Memory B cell (primary cell): ENCODE results near the gene FREM1.

Experiments
- ATAC-seq: fragments of 150-1000 bp; cut with Tn5 transposase; 2 replicates; pipeline ENCODE4 v1.10.0; 2021; ENCODE audit warnings: low read depth, mild to moderate bottlenecking, moderate library complexity
- DNase-seq, 2 donors: peaks; one replicate each; pipeline ENCODE4 v3.0.0; 2022; ENCODE audit warnings: low spot score in 2 of 2
- H3K27ac Mint-ChIP-seq: one replicate; pipeline ENCODE4 v1.8.0; 2022; ENCODE audit warnings: mild to moderate bottlenecking, moderate library complexity, mixed read lengths
- H3K27me3 Mint-ChIP-seq: one replicate; pipeline ENCODE4 v1.8.0; 2022; ENCODE audit warnings: mixed read lengths
- H3K36me3 Mint-ChIP-seq: one replicate; pipeline ENCODE4 v1.8.0; 2022; ENCODE audit warnings: mild to moderate bottlenecking, mixed read lengths
- H3K4me1 Mint-ChIP-seq: one replicate; pipeline ENCODE4 v1.8.0; 2022; ENCODE audit warnings: mixed read lengths
- H3K4me3 Mint-ChIP-seq: one replicate; pipeline ENCODE4 v1.8.0; 2022; ENCODE audit warnings: mild to moderate bottlenecking, moderate library complexity, mixed read lengths
- H3K9me3 Mint-ChIP-seq: one replicate; pipeline ENCODE4 v1.8.0; 2022; ENCODE audit warnings: mixed read lengths

Gene FREM1

GRCh38 chr9:14903040-14903439 lies 7.2 kb downstream of the FREM1 start:
- Mint-ChIP-seq H3K27ac (no peak overlapping the region), H3K4me3 (no peak overlapping the region), H3K27me3 (no peaks in the 10 kb centered on the region), H3K4me1 (no peaks in the 10 kb centered on the region), H3K9me3 (peaks cover 2% of the 10 kb centered on the region), H3K36me3 (no peaks in the 10 kb centered on the region)
- ATAC-seq (no peak), DNase-seq (no peak)

DNA sequence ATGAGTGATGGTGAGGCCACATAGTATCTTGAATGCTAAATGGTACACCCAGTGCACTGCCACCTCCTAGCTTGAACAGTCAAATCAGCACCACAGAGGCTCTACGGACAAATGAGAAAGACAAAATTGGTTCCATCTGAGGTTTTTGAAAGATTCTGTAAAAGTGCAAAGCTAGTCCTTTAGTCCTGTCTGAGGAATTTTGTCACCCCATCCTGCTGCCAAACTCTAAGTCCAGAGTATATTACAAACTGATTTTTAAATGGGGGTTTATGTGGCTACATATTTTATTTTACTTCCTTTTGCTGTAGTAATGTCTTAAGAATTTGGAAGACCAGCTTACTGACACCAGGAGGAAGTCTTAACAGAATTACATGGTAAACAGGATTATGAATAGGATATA lies 7.7 kb downstream of the FREM1 start:
- H3K4me3 Mint-ChIP-seq: no peak overlapping the region
- peaks cover 2% of the 10 kb centered on the region for H3K9me3 Mint-ChIP-seq
- H3K36me3 Mint-ChIP-seq: no peaks in the 10 kb centered on the region
- ATAC-seq (no peak), DNase-seq (no peak)
- H3K27ac Mint-ChIP-seq: no peak overlapping the region
- H3K27me3 Mint-ChIP-seq: no peaks in the 10 kb centered on the region
- H3K4me1 Mint-ChIP-seq: no peaks in the 10 kb centered on the region

DNA sequence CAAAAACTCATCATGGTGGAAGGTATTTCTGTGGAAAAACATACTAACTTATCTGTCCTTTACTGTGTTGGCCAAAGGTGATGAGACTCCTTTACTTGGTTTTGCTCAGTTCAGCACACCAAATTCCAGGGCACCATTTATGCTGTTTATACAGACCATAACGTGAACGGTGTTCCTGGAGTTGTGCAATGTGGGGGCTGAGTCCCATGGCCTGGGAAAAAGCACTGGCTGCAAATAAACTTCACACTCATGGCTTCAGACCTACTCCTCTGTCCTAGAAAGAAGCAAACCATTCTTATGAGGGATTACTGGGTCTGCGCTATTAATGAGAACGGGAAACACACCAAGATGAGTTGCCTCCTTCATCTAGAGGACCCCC lies 10.4 kb downstream of the FREM1 start:
- Mint-ChIP-seq H3K36me3 (no peaks in the 10 kb centered on the region), H3K27ac (no peak overlapping the region), H3K4me3 (no peak overlapping the region), H3K9me3 (peaks cover 1% of the 10 kb centered on the region), H3K4me1 (no peaks in the 10 kb centered on the region), H3K27me3 (no peaks in the 10 kb centered on the region)
- no peak for DNase-seq
- no peak for ATAC-seq

DNA sequence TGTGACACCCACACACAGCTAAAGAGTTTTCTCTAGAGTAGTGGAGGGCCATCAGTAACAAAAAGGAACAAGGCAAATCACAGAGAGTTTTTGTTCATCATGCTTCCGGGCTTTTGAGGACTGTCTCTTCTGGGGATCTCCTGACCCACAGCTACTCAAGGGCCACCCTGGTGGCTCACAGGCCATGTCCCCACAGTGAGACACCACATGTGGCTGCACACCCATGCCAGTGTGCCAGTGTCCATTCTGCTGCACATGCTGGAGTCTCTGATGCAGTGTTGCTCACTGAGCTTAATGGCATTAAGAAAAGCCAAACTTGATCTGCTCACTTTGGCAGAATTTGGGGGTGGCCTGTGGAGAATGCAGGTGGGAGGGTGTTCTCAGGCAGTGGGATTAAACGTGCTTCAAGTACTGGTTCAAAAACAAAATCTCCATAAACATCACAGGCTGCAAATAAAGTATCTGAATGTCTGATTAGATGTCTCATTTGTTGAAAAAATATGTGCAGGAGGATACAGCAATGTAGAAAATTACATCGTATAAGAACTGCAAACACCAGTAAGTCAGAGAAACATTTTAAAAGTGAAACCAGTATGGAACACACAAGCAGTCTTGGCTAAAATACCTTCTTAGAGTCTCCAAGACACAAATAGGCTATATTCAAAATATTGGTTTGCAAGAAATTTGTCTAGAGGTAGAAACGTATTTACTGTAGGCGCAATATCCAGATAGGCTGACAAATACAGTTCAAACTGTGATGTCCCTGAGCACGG lies 11.0 kb downstream of the FREM1 start:
- Mint-ChIP-seq H3K9me3 (no peaks in the 10 kb centered on the region), H3K27ac (no peak overlapping the region), H3K4me1 (no peaks in the 10 kb centered on the region), H3K27me3 (no peaks in the 10 kb centered on the region), H3K36me3 (no peaks in the 10 kb centered on the region), H3K4me3 (no peak overlapping the region)
- DNase-seq: no peak
- no peak for ATAC-seq

- DNase-seq: no peak
- no peak overlapping the region for H3K4me3 Mint-ChIP-seq
- H3K4me1 Mint-ChIP-seq: no peaks in the 10 kb centered on the region
- no peak overlapping the region for H3K27ac Mint-ChIP-seq
- no peaks in the 10 kb centered on the region for H3K9me3 Mint-ChIP-seq
- H3K27me3 Mint-ChIP-seq: no peaks in the 10 kb centered on the region
- no peak for ATAC-seq
- H3K36me3 Mint-ChIP-seq: no peaks in the 10 kb centered on the region
Observed at GRCh38 chr9:14895806-14896205, 14.4 kb downstream of the FREM1 start.

DNA sequence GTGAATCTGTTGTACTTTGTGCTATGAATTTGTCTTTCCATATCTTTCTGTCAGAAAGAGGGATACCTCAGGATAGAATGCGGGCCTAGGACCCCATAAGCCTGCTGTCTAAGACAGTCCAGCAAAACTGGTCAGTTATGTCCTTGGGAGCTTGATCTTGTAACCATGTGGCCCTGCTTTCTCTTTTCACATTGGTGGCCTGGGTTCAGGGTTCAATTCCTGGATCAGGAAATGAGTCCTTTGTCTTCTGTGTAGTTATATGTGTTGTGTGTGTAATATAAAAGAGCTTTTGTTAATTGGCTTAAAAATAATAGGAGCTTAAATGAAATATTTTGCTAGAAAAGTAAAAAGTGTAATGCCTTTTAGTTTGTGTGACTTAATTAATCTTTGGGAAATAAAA lies 16.9 kb downstream of the FREM1 start:
- Mint-ChIP-seq H3K9me3 (no peaks in the 10 kb centered on the region), H3K4me1 (no peaks in the 10 kb centered on the region), H3K36me3 (no peaks in the 10 kb centered on the region), H3K4me3 (no peak overlapping the region), H3K27ac (no peak overlapping the region), H3K27me3 (no peaks in the 10 kb centered on the region)
- DNase-seq (no peak), ATAC-seq (no peak)

- Mint-ChIP-seq H3K27me3 (no peaks in the 10 kb centered on the region), H3K4me3 (no peak overlapping the region), H3K36me3 (no peaks in the 10 kb centered on the region), H3K27ac (no peak overlapping the region), H3K9me3 (no peaks in the 10 kb centered on the region), H3K4me1 (no peaks in the 10 kb centered on the region)
- no peak for ATAC-seq
- no peak for DNase-seq
Observed at GRCh38 chr9:14891332-14891731, 18.9 kb downstream of the FREM1 start.

- no peaks in the 10 kb centered on the region for H3K4me1 Mint-ChIP-seq
- no peaks in the 10 kb centered on the region for H3K36me3 Mint-ChIP-seq
- H3K4me3 Mint-ChIP-seq: no peak overlapping the region
- ATAC-seq: no peak
- H3K9me3 Mint-ChIP-seq: no peaks in the 10 kb centered on the region
- H3K27ac Mint-ChIP-seq: no peak overlapping the region
- peaks cover 1% of the 10 kb centered on the region for H3K27me3 Mint-ChIP-seq
- DNase-seq: no peak
Observed at GRCh38 chr9:14889451-14889850, 20.8 kb downstream of the FREM1 start.

DNA sequence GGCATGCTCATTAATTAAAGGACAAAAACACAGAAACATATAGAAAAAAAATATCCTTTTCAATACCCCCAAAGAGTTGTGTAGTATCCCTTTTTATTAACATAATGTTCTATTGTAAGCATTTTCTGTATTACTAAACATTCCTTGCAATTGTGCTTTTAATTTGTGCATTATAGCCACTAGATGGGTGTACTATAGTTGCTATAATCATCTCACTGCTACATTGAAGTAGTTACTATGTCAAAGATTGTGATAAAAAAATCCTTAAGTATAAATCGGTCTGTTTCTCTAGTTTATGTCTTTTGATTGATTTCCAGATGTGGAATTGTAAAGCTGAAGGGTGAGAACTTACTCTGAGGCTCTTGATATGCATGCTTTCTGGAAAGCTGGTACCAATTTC lies 21.4 kb downstream of the FREM1 start:
- Mint-ChIP-seq H3K27me3 (peaks cover 1% of the 10 kb centered on the region), H3K9me3 (no peaks in the 10 kb centered on the region), H3K4me1 (no peaks in the 10 kb centered on the region), H3K4me3 (no peak overlapping the region), H3K27ac (no peak overlapping the region), H3K36me3 (no peaks in the 10 kb centered on the region)
- DNase-seq (no peak), ATAC-seq (no peak)

DNA sequence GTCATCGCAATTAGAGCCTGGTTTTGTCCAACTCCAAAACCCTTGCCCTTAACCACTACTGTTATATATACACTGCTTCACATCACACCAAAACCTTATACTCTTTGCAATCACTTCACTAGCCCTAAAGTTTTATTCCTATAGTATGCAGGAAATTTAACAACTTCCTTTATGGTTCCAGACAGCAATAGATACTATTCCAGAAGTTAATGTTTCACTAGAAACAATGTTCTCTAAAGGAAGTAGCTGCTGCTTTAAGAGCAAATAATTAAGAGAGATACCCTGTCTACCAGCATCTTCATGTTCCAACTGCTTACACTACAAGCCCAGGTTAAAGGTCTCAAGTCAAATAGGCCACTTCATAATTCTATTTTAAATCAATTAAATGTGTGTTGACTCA lies 22.0 kb downstream of the FREM1 start:
- no peak for DNase-seq
- no peaks in the 10 kb centered on the region for H3K4me1 Mint-ChIP-seq
- H3K4me3 Mint-ChIP-seq: no peak overlapping the region
- no peaks in the 10 kb centered on the region for H3K9me3 Mint-ChIP-seq
- no peak for ATAC-seq
- no peaks in the 10 kb centered on the region for H3K36me3 Mint-ChIP-seq
- peaks cover 1% of the 10 kb centered on the region for H3K27me3 Mint-ChIP-seq
- H3K27ac Mint-ChIP-seq: no peak overlapping the region

DNA sequence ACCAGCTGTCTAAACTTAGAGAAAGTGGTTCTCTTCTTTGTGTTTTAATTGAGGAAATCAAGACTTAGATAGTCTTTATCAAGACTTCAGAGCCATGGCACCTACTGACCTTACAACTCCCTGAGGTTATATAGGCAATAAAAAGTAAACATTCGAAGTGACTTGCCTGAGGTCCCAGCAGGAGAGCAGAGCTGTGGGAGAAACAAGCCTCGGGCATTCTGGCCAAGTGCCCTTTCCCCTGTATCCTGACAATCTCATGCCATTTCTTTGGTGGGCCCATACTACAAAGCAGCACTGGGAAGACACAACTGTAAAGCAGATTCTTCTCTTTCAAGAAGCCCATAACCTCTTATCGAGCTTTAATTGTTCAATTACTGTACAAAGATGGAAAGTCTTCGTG lies 23.1 kb downstream of the FREM1 start:
- DNase-seq (no peak), ATAC-seq (no peak)
- Mint-ChIP-seq H3K9me3 (no peaks in the 10 kb centered on the region), H3K4me3 (no peak overlapping the region), H3K4me1 (no peaks in the 10 kb centered on the region), H3K27me3 (peaks cover 1% of the 10 kb centered on the region), H3K36me3 (no peaks in the 10 kb centered on the region), H3K27ac (no peak overlapping the region)

DNA sequence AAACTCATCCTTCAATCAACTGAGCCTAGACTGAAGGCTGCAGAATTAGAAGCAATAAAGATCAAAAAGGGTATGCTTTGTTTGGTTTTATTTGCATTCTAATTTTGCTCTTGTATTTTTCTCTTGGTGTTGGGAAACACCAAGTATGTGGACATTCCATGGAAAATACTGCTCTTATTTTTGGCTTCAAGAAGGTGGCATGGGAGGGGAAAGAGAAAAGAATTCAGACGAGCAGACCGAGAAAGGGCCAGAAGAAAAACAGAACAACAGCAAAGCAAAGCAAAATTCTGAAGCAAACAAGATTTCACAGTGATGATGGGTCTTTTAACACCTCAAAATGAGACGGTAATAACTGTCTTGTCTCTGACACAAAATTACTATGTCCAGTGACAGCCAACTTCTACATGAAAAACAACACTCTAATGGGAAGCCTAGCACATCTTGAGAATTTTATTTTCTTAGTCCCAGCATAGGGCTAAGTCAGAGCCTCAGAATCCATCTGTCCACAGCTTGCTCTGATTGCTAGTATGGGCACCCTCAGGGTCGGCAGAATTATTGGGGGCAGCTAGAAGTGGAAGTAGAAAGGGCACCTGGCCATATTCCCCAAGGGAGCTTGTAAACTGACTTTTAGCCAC lies 26.8 kb downstream of the FREM1 start:
- H3K4me3 Mint-ChIP-seq: no peak overlapping the region
- peaks cover 5% of the 10 kb centered on the region for H3K27me3 Mint-ChIP-seq
- no peak for DNase-seq

DNA sequence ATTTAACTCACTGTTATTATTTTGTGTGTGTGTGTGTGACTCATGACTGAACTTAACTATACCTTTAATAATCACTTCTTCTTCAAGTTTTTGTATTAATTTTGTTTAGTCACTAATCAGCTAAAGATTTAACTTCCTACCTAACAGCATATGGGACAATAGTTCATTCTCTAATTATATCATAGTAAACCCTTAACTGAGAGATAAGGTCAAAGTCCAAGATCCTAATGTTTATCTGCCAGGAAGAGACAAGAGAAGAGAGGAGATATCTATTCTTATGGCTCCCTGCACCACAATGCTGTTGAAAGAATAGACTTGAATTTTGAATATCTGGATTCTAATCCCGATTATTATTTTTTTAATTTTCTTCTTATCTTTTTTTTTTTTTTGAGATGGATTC lies 28.1 kb downstream of the FREM1 start:
- no peak for ATAC-seq
- H3K27me3 Mint-ChIP-seq: peaks cover 13% of the 10 kb centered on the region
- no peak overlapping the region for H3K27ac Mint-ChIP-seq
- H3K36me3 Mint-ChIP-seq: no peaks in the 10 kb centered on the region
- DNase-seq: no peak
- H3K9me3 Mint-ChIP-seq: no peaks in the 10 kb centered on the region
- H3K4me3 Mint-ChIP-seq: no peak overlapping the region
- no peaks in the 10 kb centered on the region for H3K4me1 Mint-ChIP-seq

More for the DNA sequence above, 26.8 kb downstream of the FREM1 start:
- no peak for ATAC-seq
- H3K36me3 Mint-ChIP-seq: no peaks in the 10 kb centered on the region
- H3K27ac Mint-ChIP-seq: no peak overlapping the region
- no peaks in the 10 kb centered on the region for H3K4me1 Mint-ChIP-seq
- no peaks in the 10 kb centered on the region for H3K9me3 Mint-ChIP-seq

DNA sequence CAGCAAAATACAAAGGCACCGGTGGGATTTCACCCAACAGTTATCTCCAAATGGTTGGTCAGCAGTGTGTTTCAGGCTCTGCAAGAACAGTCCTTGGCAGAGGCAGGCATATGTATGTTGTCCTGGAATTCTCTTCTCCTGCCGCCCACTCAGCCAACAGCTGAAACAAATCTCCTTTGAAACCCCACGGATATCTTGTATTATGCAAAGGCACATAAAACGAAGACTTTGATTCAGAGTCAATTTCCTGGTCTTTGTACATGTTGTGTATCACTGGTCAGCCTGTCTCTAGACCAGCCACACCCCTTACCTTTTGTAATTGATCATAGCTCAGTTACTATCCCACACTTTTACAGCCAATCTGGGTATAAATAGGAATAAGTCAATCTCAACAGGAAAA lies 29.2 kb downstream of the FREM1 start:
- Mint-ChIP-seq H3K4me1 (no peaks in the 10 kb centered on the region), H3K27me3 (peaks cover 14% of the 10 kb centered on the region)

GRCh38 chr9:14870090-14870489 lies 40.1 kb downstream of the FREM1 start:
- DNase-seq (no peak), ATAC-seq (no peak)
- Mint-ChIP-seq H3K9me3 (no peaks in the 10 kb centered on the region), H3K36me3 (no peaks in the 10 kb centered on the region), H3K4me1 (no peaks in the 10 kb centered on the region), H3K27me3 (no peaks in the 10 kb centered on the region), H3K4me3 (no peak overlapping the region), H3K27ac (no peak overlapping the region)

More for the DNA sequence above, 29.2 kb downstream of the FREM1 start:
- DNase-seq: no peak
- Mint-ChIP-seq H3K27ac (no peak overlapping the region), H3K9me3 (no peaks in the 10 kb centered on the region), H3K36me3 (no peaks in the 10 kb centered on the region), H3K4me3 (no peak overlapping the region)
- no peak for ATAC-seq
